Eye (tissue), 1 donor: ENCODE results near the gene HSFX4.
"Not testable (repeated sequence)": the region's sequence is repeated elsewhere in the genome, so short reads cannot be mapped to it uniquely, and the experiment has no call there.

Source experiments
- DNase-seq: peaks from one replicate; pipeline ENCODE4 v3.0.0-alpha.2; 2015

The HSFX4 gene, protein sequence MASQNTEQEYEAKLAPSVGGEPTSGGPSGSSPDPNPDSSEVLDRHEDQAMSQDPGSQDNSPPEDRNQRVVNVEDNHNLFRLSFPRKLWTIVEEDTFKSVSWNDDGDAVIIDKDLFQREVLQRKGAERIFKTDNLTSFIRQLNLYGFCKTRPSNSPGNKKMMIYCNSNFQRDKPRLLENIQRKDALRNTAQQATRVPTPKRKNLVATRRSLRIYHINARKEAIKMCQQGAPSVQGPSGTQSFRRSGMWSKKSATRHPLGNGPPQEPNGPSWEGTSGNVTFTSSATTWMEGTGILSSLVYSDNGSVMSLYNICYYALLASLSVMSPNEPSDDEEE

DNA sequence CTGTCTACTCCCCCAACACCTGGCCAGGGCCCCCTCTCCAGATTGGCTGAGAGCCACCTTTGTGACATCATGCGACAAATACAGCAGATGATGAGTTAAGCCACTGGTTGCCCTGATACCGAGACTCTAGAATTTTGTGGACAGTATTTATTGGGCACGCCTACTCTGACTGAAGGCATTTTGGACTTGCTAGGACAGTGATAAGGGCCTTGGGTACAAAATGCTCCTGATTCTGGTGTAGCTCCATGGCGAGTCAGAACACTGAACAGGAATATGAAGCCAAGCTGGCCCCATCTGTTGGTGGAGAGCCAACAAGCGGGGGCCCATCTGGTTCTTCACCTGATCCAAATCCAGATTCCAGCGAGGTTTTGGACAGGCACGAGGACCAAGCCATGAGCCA, at the start of gene HSFX4:
HSFX4 (plus strand) TSS at position 174 of the 400 bp plus-strand sequence; CDS start at position 246, 72 bp downstream.
- not testable (repeated sequence) for DNase-seq

DNA sequence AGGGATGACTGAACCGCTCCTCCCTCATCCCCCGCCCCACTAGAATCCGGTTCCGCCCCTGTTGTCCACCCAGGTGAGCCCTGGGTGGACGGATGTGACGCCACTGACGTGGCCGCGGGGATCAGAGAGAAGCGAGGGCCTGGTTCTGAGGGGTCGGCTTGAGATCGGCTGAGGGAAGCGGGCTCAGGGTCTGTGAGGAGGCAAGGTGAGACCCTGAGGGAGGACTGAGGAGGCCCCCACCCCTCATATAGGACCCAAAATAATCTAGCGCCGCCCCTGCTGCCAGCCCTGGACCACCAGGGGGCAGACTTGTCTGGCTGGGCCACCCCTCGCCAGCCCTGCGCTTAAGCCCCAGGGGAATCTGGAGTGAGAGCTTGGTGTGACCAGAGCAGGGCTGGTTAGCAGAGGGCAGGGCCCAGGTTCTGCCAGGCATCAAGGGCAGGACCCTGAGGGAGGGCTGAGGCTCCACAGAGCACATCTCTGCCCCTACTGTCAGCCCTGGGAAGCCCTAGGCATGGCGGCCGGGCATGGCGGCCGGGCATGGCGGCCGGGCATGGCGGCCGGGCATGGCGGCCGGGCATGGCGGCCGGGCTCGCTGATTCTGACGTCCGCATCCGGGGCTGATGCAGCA, 48.2 kb upstream of the HSFX4 start, which contains the start of gene MAGEA8:
MAGEA8 (plus strand) TSS at position 103 of the 631 bp plus-strand sequence. CDS start 3,090 bp downstream, outside the sequence.
- no peak for DNase-seq

DNA sequence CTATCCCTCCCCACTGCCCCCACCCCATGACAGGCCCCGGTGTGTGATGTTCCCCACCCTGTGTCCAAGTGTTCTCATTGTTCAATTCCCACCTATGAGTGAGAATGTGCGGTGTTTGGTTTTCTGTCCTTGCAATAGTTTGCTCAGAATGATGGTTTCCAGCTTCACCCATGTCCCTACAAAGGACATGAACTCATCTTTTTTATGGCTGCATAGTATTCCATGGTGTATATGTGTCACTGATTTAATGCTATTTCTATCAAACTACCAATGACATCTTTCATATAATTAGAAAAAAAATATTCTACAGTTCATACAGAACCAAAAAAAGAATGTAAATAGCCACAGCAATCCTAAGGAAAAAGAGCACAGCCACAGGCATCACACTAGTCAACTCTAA, 38.5 kb upstream of the HSFX4 start:
- not testable (repeated sequence) for DNase-seq

DNA sequence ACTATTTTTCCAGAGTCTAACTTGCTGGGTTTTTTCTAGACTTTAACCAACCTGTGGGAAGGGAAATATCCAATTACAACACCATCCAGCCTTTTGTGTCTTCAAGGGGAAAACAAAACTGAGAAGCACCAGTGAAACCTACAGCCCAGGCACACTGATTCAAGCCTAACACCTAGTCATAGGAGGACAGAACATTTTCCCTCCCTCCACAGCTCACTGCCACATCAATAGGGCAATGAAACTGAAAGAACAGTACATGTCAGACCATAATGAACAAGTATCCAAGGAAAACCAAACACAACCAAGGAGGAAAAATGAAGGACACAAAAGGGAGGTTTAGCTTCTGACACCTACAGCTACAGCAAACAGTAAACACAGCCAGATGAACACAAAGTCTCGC, 30.8 kb upstream of the HSFX4 start:
- no peak for DNase-seq

DNA sequence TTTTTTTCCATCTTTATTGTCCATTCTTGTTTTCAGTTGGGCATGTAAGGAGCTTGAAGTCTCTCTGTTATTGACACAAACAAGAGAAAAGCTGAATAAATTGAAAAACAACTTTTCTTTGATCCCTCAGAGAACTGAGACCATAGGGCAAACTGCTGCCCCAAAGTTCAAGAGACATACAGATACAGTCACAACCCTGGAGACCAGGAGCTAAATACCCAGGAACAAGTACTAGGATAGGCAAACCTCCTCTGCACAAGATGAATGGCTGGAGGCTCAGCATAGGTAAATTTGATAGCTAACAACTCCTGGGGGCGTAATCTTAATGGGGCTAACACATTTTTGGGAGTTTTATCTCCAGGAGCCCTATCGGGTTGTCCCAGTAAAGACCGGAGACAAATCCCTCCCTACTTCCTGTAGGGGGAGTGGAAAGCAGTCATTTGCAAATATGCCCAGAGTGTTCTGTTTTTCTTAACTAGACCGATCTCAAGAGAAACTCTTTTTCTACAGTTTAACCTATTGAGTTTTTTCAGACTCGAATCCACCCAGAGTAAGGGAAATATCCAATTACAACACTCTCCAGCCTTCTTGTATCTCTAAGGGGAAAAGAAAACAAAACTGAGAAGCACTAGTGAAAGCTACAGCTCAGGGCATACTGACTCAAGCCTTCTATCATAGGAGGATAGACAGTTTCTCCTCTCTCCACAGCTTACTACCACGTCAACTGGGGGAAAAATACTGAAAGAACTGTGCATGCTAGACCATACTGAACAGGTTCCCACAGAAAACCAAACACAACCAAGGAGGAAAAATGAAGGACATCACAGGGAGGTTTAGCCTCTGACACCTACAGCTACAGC, 25.3 kb upstream of the HSFX4 start:
- no peak for DNase-seq

DNA sequence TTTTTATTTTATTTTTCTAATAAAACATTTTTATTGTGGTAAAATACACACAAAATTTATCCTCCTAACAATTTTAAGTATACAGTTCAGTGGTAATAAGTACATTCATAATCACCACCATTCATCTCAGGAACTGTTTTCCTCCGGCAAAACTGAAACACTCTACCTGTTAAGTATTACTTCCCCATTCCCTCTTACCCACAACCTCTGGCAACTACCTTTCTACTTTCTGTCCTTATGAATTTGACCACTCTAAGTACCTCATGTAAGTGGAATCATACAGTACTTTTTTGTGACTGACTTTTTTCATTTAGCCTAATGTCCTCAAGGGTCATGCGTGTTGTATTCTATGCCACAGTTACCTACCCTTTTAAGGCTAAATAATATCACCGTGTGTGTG, 21.1 kb upstream of the HSFX4 start:
- no peak for DNase-seq

DNA sequence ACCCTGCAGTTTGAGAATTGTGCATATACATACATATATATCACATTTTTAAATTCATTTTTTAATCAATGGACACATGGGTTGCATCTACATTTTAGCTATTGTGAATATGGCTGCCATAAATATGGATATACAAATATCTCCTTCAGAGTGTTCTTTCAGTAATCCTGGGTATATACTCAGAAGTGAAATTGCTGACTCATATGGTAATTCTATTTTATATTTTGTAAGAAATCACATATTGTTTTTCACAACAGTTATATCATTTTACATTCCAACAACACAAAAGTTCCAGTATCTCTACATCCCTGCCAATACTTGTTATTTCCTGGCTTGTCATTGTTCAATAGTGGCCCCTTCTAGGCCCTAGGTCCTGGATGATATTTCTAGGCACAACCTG, 20.6 kb upstream of the HSFX4 start:
- no peak for DNase-seq

DNA sequence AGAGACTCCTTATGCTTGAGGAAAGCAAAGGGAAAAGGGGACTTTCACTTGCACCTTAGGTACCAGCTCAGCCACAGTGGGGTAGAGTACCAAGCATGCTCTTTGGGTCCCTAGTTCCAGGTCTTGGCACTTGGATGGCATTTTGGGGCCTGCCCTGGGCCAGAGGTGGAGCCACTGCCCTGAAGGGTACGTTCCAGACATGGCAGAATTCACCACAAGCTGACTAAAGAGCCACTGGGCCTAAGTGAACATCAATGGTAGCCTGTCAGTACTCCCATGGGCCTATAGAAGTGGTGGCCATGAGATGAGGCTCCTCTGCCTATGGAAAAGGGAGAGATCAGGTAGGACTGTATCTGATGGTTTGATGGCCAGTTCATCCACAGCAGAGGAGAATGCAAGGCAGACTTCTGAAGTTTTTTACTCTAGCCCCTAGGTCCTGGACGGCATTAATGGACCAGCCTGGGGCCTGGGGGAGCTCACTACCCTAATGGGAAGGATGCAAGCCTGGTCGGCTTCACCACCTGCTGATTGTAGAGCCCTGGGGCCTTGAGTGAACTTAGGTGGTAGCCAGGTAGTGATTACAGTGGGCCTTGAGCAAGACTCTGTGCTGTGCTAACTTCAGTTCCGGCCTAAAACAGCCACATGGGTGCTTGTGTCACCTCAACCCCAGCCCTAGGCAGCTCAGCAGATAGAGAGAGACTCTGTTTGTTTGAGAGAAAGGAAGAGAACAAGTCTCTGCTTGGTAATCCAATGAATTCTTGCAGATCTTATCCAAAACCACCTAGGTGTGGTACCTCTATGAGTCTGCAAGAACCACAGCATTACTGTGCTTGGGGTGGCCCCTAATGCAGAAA, 19.8 kb upstream of the HSFX4 start:
- peak; percentile 2 for DNase-seq

DNA sequence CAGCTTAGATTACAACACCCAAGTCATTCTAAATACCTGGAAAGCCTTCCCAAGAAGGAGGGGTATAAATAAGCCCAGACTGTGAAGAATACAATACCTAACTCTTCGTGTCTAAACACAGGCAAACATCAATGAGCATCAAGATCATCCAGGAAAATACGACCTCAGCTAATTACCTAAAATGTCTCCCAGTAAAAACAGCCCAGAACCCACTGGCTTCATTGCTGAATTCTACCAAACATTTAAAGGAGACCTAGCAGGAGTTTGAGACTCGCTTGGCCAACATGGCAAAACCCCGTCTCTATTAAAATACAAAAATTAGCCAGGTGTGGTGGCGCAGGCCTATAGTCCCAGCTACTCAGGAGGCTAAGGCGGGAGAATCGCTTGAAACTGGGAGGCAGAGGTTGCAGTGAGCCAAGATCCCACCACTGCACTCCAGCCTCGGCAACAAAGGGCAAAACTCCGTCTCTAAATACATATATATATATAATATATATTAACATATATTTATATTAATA, 19.1 kb upstream of the HSFX4 start:
- DNase-seq = peak; percentile 45

DNA sequence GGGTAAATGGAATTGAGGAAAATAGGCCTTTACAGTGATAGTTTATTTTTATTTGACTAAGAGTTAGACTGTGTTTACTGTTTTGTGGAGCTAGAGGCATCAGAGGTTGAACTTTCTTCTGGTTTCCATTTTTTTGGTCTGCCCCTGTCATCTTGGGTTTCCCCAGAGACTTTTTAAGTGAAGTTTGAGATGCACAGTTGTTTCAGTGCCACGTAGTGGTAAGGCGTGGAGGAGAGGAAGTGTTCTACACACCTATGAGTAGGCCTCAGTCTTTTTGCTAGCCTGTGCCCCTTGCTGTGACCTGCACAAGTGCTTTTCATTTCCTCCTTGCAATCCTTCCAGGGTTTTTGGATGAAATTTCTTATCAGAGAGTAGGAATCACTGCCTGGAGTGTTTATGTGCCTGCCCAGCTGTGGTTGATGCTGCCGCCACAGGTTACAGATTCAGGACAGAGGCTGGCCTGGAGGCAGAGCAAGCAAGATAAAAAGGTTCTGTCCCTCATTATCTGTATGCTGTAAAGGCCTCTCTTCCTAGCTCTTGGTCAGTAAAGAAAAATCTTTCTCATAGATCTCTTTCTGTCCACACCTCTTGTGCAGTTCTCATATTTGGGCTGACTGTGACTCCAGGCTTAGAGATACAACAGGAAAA, 12.5 kb upstream of the HSFX4 start:
- DNase-seq = no peak

DNA sequence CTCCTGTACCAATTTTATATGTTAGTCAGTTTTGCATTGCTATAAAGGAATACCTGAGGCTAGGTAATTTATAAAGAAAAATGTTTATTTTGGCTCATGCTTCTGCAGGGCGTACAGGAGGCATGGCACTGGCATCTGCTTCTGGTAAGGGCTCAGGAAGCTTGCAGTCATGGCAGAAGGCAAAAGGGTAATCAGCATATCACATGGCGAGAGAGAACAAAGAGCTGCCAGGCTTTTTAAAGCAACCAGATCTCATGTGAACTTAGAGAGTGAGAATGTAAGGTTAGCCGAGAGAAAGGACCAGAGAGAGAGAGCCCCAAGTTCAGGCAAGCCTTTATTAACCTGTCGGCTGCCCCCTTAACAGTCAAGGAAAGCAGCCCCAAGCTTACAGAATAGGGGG, 5.5 kb upstream of the HSFX4 start:
- DNase-seq = not testable (repeated sequence)

DNA sequence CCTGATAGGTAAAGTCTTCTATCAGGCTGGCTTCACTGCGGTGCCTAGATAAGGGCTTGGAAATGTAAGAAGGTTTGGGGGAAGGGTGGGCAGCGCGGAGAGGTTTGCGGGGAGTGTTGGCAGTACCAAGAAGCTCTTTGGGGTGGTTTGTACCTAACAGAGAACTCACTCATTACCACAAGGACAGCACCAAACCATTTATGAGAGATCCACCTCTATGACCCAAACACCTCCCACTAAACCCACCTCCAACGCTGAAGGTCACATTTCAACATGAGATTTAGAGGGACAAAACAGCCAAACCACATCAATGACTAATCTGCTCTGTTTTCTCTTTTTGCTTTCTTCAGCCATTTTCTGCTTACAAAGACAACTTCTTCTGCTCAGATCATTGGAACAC, 4.9 kb upstream of the HSFX4 start:
- DNase-seq = not testable (repeated sequence)

DNA sequence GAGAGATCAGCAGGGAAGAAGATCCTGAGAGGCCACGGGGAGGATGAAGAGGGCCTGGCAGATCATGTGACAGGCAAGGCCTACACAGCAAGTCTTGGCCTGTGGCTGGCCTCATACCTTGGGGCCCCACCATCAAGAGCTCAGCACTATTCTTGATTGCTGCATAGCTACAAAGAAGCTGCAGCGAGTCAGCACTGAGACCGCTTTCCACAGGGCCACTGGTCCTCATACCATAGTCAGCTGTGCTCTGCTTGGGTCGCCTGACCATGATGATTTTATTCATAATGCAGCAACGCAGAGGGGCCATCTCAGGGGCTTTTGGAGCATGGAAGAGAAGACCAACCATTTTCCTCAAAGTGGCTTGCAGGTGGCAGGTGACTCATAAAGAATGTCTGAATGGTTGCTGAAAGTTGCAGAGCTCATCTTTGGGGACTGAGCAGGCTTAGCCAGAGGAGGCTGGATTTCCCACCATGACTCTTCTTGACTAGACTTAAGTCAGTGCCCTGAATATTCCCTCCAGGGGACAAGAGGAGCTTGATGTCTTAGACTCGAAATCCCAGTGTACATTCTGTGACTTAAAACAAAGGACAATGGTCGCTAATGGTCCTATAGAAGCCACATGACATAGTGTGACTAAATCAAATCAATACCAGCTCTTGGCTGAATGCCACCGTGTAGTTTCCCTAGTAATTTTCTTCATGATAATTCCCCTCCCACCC, 2.0 kb upstream of the HSFX4 start:
- not testable (repeated sequence) for DNase-seq

DNA sequence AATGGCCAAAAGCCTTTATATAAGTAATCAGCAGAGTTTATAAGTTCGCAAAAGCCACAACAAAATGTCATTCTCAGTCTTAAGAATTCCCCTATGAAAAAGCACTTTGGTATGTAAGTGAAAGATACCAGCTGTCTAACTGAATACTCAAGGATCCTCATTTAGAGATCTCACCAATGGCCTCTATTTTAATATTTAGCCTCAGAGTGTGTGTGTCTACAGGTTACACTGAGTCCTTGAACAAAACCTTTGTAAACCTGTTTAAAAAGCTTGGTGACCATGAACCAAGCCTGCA, 1.5 kb upstream of the HSFX4 start:
- DNase-seq = not testable (repeated sequence)

DNA sequence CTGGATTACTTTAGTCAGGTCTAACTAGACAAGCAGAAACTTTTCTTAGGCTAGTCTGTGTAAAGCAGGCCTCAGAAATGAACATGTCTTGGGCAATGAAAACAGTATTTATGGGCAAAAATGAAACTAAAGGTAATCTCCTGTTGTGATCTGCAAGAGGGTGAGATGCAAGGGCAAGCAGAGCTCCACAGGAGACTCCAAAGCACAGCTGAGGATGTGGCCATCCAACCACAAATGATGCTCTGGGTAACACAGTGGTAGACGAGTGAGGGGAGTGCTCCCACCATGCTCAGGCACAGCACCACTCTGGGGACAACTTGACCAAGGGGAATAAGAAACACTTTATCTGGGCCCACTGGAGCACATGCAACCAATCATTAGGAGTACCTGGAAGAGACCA, 738 bp upstream of the HSFX4 start:
- not testable (repeated sequence) for DNase-seq

DNA sequence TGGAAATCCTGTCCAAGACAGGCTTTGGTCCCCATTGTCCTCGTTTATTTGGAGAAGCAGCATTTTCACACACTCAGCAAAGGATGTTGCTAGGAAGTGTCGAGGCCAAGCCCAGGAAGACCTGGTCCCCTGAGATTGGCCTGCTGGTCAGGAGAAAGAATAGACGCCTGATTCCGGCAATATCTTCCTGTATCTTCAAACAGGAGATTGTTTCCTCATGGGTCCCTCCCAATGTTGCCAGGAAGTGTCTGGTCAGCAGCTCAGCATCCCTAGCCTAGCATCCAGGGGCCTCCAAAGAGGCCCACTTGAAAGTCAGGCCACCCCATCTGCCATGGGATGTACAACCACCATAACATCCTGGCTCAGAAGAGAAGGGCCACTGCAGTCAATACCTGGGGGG, 2.0 kb downstream of the HSFX4 start:
- DNase-seq = not testable (repeated sequence)

DNA sequence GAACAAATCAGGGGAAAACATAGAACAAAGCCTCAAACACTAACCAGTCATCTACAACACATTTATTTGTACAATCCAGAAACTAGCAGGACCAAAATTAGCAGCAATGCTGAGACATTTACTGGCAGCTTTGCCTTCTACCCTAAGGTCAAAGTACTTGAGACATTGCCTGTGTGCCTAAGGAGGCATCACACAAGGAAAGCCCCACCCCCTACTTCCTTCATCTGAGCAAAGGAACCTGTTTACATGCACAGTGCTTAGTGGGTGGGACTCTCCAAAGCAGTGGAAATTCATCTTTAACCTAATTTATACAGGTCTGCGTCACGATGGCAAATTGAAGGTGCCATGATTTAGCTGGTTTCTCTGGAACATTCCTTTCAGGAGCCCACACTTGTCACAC, 2.8 kb downstream of the HSFX4 start:
- not testable (repeated sequence) for DNase-seq

DNA sequence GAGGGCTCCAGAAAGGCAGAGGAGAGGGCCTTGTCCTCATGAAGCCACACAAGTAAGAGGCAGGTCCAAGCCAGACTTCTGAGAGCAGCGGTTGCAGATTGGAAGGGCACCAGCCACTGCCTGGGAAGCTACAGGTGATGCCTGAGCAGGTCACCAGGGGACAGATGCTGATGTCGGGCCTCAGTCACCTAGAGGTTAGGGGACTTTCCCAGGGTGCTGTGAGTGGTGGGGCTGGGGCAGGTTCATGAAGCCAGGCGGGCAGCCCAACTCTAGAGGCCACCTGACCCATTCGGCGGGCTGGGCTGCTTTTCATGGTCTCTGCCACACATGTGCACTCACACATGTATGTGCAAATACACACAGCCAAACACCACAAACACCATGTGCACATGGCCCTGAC, 3.6 kb downstream of the HSFX4 start:
- not testable (repeated sequence) for DNase-seq

DNA sequence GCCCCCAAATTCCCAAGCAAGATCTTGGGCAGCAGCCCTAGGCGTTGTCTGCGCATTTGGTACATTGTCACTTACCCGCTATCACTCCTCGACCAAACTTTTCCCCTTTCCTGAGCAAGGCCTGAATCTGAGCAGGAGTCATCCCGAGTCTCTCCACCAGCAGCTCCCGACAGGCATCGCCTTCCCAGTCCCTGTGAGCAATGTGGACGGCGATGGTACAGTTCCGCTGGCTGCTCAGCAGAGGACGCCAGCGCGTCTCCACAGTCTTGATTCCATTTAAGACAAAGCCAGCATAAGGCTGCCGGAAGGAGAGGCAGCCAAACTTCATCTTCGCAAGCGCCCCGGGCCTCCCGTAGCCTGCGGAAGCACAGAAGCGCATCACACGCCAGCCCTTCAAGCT, 4.2 kb downstream of the HSFX4 start:
- not testable (repeated sequence) for DNase-seq

DNA sequence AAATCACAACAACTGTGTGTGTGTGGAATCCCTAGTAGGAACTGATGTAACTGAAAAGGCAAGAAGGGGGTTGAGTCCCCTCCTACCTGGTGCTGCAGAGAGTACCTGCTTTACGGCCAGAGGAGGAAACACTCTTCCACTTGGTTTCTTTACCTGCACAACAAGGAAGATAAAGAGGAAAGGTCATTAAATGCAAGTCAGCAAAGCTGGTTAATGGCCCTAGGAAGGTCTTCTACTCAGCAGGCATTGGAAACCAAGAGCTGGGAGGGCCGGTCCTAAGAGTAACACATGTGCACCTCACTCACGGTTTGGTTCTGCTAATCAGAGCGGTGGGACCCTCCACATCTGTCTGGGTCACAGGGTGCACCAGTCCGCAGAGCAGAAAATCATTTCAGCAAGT, 8.0 kb downstream of the HSFX4 start:
- DNase-seq = not testable (repeated sequence)

DNA sequence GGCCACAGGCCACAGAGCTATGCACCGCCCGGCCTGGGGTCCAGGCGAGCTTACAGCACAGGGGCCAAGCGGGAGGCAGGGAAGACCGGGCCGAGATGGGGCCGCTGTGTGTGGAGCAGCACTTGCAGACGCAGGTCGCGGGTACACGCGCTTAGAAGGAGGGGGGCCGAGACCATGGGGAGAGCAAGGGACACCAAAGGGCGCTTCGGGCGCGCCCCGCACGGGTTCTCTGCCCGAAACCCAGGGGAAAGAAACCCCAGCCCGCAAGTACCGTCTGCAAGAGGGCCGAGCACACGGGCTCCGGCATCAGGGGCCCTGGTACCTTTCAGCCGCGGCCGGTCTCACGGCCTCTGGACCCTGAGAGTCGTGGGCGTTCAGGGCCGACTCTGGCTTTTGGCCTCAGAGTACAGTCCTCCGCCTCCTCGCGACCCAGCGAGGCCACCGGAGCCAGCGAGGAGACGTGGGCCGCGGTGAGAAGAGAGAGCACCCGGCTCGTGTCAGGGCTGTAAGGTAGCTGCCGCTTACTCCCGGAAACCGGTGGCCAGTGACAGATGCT, 8.6 kb downstream of the HSFX4 start:
- DNase-seq = no peak
